ENCODE results near the gene SLC1A3. TPM values are rescaled to one million over a fixed set of nuclear protein-coding genes. Genes with fewer than 3 reads are reported as not detected.
A peak's percentile ranks its signal among the peaks of the same experiment; 100 is the strongest.

The SLC1A3 gene
- total RNA-seq, 1 experiment from 2014 or later = 28.9 TPM

DNA sequence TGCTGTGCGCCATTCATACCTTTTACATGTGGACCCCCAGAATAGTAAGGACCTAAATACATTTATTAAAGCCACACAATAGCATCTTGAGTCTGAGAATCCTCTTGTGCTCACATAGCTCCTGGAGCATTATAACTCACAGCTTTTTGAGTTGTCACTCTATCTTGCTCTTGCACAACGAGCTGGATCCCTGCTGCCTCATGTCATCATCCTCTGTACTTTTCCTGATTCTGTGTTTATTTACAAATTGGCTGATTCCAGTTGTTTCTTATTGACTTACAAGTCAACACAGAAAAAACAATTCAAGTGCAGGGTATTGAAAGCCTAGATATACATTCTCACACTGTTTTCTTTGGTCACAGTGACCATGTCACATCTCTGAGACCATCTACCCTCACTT, 112.9 kb downstream of the SLC1A3 start:
- no TSS peak for BruUV-seq (replicated peaks)
- Histone ChIP-seq H3K27ac (ENCODE audit: low read depth, low read length, poor library complexity, severe bottlenecking) (no peak overlapping the region), H3K4me3 (ENCODE audit: low read depth, low read length, poor library complexity, severe bottlenecking) (no peak overlapping the region), H3K36me3 (ENCODE audit: insufficient read depth, low read length, poor library complexity, severe bottlenecking) (no peaks in the 10 kb centered on the region), H3K9me3 (ENCODE audit: low read depth, low read length, poor library complexity, severe bottlenecking) (no peaks in the 10 kb centered on the region), H3K27me3 (replicated peaks; ENCODE audit: insufficient read depth, low read depth, low read length, poor library complexity) (no peaks in the 10 kb centered on the region), H3K4me1 (ENCODE audit: insufficient read depth, low read length, poor library complexity, severe bottlenecking) (peaks cover 35% of the 10 kb centered on the region)
- intact Hi-C loops (cut with micrococcal nuclease; ENCODE audit: unreplicated experiment) = no loop called here
- ChIA-PET POLR2A (ENCODE audit: low non-redundant PET) (interaction anchor here (0.5 kb wide), 1 partner anchor 683 kb away, joined by 7 read pairs; no protein-coding TSS in a partner anchor), CTCF (no interaction called here)
- no peak for DNase-seq (ENCODE audit: low spot score)
- TF ChIP-seq, protein P1, sequence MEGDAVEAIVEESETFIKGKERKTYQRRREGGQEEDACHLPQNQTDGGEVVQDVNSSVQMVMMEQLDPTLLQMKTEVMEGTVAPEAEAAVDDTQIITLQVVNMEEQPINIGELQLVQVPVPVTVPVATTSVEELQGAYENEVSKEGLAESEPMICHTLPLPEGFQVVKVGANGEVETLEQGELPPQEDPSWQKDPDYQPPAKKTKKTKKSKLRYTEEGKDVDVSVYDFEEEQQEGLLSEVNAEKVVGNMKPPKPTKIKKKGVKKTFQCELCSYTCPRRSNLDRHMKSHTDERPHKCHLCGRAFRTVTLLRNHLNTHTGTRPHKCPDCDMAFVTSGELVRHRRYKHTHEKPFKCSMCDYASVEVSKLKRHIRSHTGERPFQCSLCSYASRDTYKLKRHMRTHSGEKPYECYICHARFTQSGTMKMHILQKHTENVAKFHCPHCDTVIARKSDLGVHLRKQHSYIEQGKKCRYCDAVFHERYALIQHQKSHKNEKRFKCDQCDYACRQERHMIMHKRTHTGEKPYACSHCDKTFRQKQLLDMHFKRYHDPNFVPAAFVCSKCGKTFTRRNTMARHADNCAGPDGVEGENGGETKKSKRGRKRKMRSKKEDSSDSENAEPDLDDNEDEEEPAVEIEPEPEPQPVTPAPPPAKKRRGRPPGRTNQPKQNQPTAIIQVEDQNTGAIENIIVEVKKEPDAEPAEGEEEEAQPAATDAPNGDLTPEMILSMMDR (conservative IDR thresholded peaks at IDR 0.05; ENCODE audit: low read depth, low read length) = no peak
- no peak for TF ChIP-seq EZH2 (IDR thresholded peaks at IDR 0.05; ENCODE audit: borderline replicate concordance, low read depth, low read length, poor library complexity, severe bottlenecking)

DNA sequence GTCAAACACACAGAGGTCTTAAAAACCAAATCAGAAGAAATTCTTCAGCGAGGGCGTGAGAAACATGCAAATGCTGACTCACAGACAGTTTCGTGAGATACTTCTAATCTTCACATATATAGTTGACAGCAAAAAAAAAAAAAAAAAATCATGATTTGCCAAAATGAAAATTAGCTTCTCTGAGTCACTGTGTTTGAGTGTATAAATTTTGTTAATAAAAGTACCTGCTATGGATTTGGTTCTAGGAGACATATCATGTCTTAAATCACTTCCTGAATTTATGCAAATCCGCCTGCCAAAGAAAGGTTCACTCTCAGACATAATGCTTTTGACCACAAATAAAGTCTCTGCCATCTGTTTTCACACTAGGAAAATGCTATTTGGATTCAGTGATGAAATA, 114.3 kb downstream of the SLC1A3 start:
- Histone ChIP-seq H3K9me3 (ENCODE audit: low read depth, low read length, poor library complexity, severe bottlenecking) (no peaks in the 10 kb centered on the region), H3K27me3 (replicated peaks; ENCODE audit: insufficient read depth, low read depth, low read length, poor library complexity) (no peaks in the 10 kb centered on the region), H3K27ac (ENCODE audit: low read depth, low read length, poor library complexity, severe bottlenecking) (no peak overlapping the region), H3K36me3 (ENCODE audit: insufficient read depth, low read length, poor library complexity, severe bottlenecking) (no peaks in the 10 kb centered on the region), H3K4me3 (ENCODE audit: low read depth, low read length, poor library complexity, severe bottlenecking) (no peak overlapping the region), H3K4me1 (ENCODE audit: insufficient read depth, low read length, poor library complexity, severe bottlenecking) (peaks cover 35% of the 10 kb centered on the region)
- intact Hi-C loops (cut with micrococcal nuclease; ENCODE audit: unreplicated experiment) = no loop called here
- no TSS peak for BruUV-seq (replicated peaks)
- TF ChIP-seq, protein P1 (conservative IDR thresholded peaks at IDR 0.05; ENCODE audit: low read depth, low read length) = no peak
- no peak for TF ChIP-seq EZH2 (IDR thresholded peaks at IDR 0.05; ENCODE audit: borderline replicate concordance, low read depth, low read length, poor library complexity, severe bottlenecking)
- ChIA-PET CTCF (interaction anchor here (0.6 kb wide), 1 partner anchor 306 kb away, joined by 3 read pairs; no protein-coding TSS in a partner anchor), POLR2A (ENCODE audit: low non-redundant PET) (no interaction called here)
- peak; percentile 87 for DNase-seq (ENCODE audit: low spot score)

- CTCF ChIA-PET = no interaction called here
- Histone ChIP-seq H3K27ac (ENCODE audit: low read depth, low read length, poor library complexity, severe bottlenecking) (no peak overlapping the region), H3K4me3 (ENCODE audit: low read depth, low read length, poor library complexity, severe bottlenecking) (no peak overlapping the region), H3K9me3 (ENCODE audit: low read depth, low read length, poor library complexity, severe bottlenecking) (no peaks in the 10 kb centered on the region), H3K4me1 (ENCODE audit: insufficient read depth, low read length, poor library complexity, severe bottlenecking) (peaks cover 35% of the 10 kb centered on the region), H3K36me3 (ENCODE audit: insufficient read depth, low read length, poor library complexity, severe bottlenecking) (no peaks in the 10 kb centered on the region), H3K27me3 (replicated peaks; ENCODE audit: insufficient read depth, low read depth, low read length, poor library complexity) (no peaks in the 10 kb centered on the region)
- TF ChIP-seq EZH2 (IDR thresholded peaks at IDR 0.05; ENCODE audit: borderline replicate concordance, low read depth, low read length, poor library complexity, severe bottlenecking) = no peak
- TF ChIP-seq, protein P1 (conservative IDR thresholded peaks at IDR 0.05; ENCODE audit: low read depth, low read length) = no peak
- POLR2A ChIA-PET (ENCODE audit: low non-redundant PET) = no interaction called here
- no TSS peak for BruUV-seq (replicated peaks)
- intact Hi-C loops (cut with micrococcal nuclease; ENCODE audit: unreplicated experiment) = no loop called here
- peak; percentile 25 for DNase-seq (ENCODE audit: low spot score)
Measured at GRCh38 chr5:36721664-36722235, 115.3 kb downstream of the SLC1A3 start.

Measured in A673 (cell line).